ENCODE measurements around the gene SLC36A3.

- TF ChIP-seq CTCF (IDR thresholded peaks at IDR 0.05): no peak
- TF ChIP-seq POLR2A (IDR thresholded peaks at IDR 0.05): no peak
- TF ChIP-seq POLR2AphosphoS5 (IDR thresholded peaks at IDR 0.05): no peak
Observed at GRCh38 chr5:151238303-151238741, 65.2 kb downstream of the SLC36A3 start.
